Keratinocyte (primary cell): Measurements from ENCODE around the gene BEGAIN. TPM values are rescaled to one million over a fixed set of nuclear protein-coding genes. Genes with fewer than 3 reads are reported as not detected.

Source experiments
- DNase-seq: peaks from one replicate; pipeline ENCODE4 v3.0.0-alpha.2; 2011; ENCODE audit warnings: low read depth, missing footprints, low spot score
- FAIRE-seq: peaks from 2 replicates; lab custom pipeline; 2011; peaks lifted over from hg19 to GRCh38; lab: Jason Lieb, UNC
- H2AFZ ChIP-seq: 2 replicates; pipeline ENCODE4 v1.6.0; 2012; ENCODE audit warnings: low read length, control low read depth, inconsistent platforms; ENCODE audit not compliant: control insufficient read depth
- H3K27ac ChIP-seq: 2 replicates; pipeline ENCODE4 v1.5.1; 2011; ENCODE audit warnings: low read length; ENCODE audit not compliant: control insufficient read depth, insufficient read depth
- H3K27me3 ChIP-seq: 3 replicates; pipeline ENCODE4 v1.6.0; 2011; ENCODE audit warnings: low read length; ENCODE audit not compliant: control insufficient read depth, insufficient read depth; ENCODE audit errors: extremely low read depth
- H3K36me3 ChIP-seq, 2 experiments: 2 replicates in 1 of 2; 3 replicates in 1 of 2; pipeline ENCODE4 v1.5.1; 2011; ENCODE audit warnings: low read length in 2 of 2, mild to moderate bottlenecking in 1 of 2; ENCODE audit not compliant: control insufficient read depth in 2 of 2, insufficient read depth in 2 of 2; ENCODE audit errors: extremely low read depth in 1 of 2
- H3K4me1 ChIP-seq: 3 replicates; pipeline ENCODE4 v1.5.1; 2011; ENCODE audit warnings: low read length; ENCODE audit not compliant: control insufficient read depth, insufficient read depth; ENCODE audit errors: extremely low read depth
- H3K4me2 ChIP-seq: 3 replicates; pipeline ENCODE4 v1.6.0; 2011; ENCODE audit warnings: low read depth, low read length; ENCODE audit not compliant: control insufficient read depth, insufficient read depth; ENCODE audit errors: extremely low read depth
- H3K4me3 ChIP-seq, 3 experiments: fragments of 200-600 bp in 1 of 3; sonication (generic) in 1 of 3; 2 replicates in 2 of 3; 3 replicates in 1 of 3; pipeline ENCODE4 v1.5.1; 2011 to 2016; ENCODE audit warnings: low read length in 3 of 3, mild to moderate bottlenecking in 3 of 3, control low read depth in 2 of 3, inconsistent platforms in 1 of 3, low read depth in 1 of 3, mixed read lengths in 1 of 3, mixed run types in 1 of 3, moderate library complexity in 1 of 3; ENCODE audit not compliant: control insufficient read depth in 2 of 3, insufficient read depth in 2 of 3; ENCODE audit errors: extremely low read depth in 1 of 3
- H3K79me2 ChIP-seq: 2 replicates; pipeline ENCODE4 v1.6.0; 2012; ENCODE audit warnings: low read length; ENCODE audit not compliant: control insufficient read depth, insufficient read depth
- H3K9ac ChIP-seq: 3 replicates; pipeline ENCODE4 v1.6.0; 2011; ENCODE audit warnings: low read length; ENCODE audit not compliant: control insufficient read depth, insufficient read depth; ENCODE audit errors: extremely low read depth
- H3K9me1 ChIP-seq: 3 replicates; pipeline ENCODE4 v1.6.0; 2011; ENCODE audit warnings: low read length; ENCODE audit not compliant: control insufficient read depth, insufficient read depth; ENCODE audit errors: extremely low read depth
- H3K9me3 ChIP-seq: 2 replicates; pipeline ENCODE4 v1.5.1; 2012; ENCODE audit warnings: low read depth, low read length; ENCODE audit not compliant: control insufficient read depth
- H4K20me1 ChIP-seq: 3 replicates; pipeline ENCODE4 v1.6.0; 2011; ENCODE audit warnings: low read length; ENCODE audit not compliant: control insufficient read depth, insufficient read depth; ENCODE audit errors: extremely low read depth
- CTCF ChIP-seq, 3 experiments: IDR thresholded peaks in 1 of 3; conservative IDR thresholded peaks in 1 of 3; optimal IDR thresholded peaks in 1 of 3; 2 replicates in 2 of 3; 3 replicates in 1 of 3; pipeline versions ENCODE3 to v1.5.1; 2011; ENCODE audit warnings: low read length in 3 of 3, mild to moderate bottlenecking in 3 of 3, moderate library complexity in 2 of 3, control low read depth in 1 of 3, inconsistent platforms in 1 of 3; ENCODE audit not compliant: insufficient read depth in 2 of 3; ENCODE audit errors: extremely low read depth in 1 of 3
- EZH2 ChIP-seq: IDR thresholded peaks from one replicate; pipeline ENCODE4 v1.6.1; 2012; ENCODE audit warnings: inconsistent platforms, mild to moderate bottlenecking, low read length, moderate library complexity
- dilution Hi-C: fragments of 300-500 bp; cut with MboI; formaldehyde crosslinking; loops from one replicate; pipeline ENCODE4 v1.7.0; 2020; ENCODE audit warnings: low sequenced_read_pairs; ENCODE audit not compliant: extremely low pct_ligation_motif_present
- polyA plus RNA-seq, 5 experiments: library from polyadenylated mRNA; depleted of rRNA in 3 of 5; stranded (reverse) in 3 of 5; stranded (forward) in 1 of 5; unstranded in 1 of 5; fragments of >200 nt; gene quantifications; 1 replicate in 1 of 5; 2 replicates in 3 of 5; 3 replicates in 1 of 5; pipeline versions ENCODE4 v1.2.1 to v1.2.3, GENCODE V29; 2011 to 2012; ENCODE audit warnings: missing spikeins in 2 of 5, low read depth in 1 of 5, low replicate concordance in 1 of 5

The BEGAIN gene
- polyA plus RNA-seq, 1 donor (not counting 4 experiments of a cell fraction or from before 2014, with no cell fraction given): 0.25 TPM

GRCh38 chr14:100573757-100574641 lies 13.2 kb downstream of the BEGAIN start:
- Histone ChIP-seq H3K4me1 (no peaks in the 10 kb centered on the region), H2AFZ (no peak overlapping the region), H3K4me2 (no peak overlapping the region), H3K27me3 (peaks cover 28% of the 10 kb centered on the region), H3K36me3 (no peaks in the 10 kb centered on the region), H4K20me1 (no peaks in the 10 kb centered on the region), H3K4me3 (no peak overlapping the region), H3K27ac (no peak overlapping the region), H3K9me3 (no peaks in the 10 kb centered on the region), H3K9me1 (no peaks in the 10 kb centered on the region), H3K79me2 (no peaks in the 10 kb centered on the region), H3K9ac (no peak overlapping the region)
- TF ChIP-seq CTCF (optimal IDR thresholded peaks at IDR 0.05 in 1 of 3, IDR thresholded peaks at IDR 0.05 in 1 of 3, conservative IDR thresholded peaks at IDR 0.05 in 1 of 3; ENCODE audit: extremely low read depth in 1 of 3, insufficient read depth in 2 of 3, low read length in 3 of 3) (no peak), EZH2 (no peak)
- dilution Hi-C loops: no loop called here
- FAIRE-seq: no peak
- DNase-seq: no peak

GRCh38 chr14:100573002-100573756 lies 14.0 kb downstream of the BEGAIN start:
- Histone ChIP-seq H3K27me3 (peaks cover 36% of the 10 kb centered on the region), H3K9me1 (no peaks in the 10 kb centered on the region), H3K4me3 (no peak overlapping the region), H4K20me1 (no peaks in the 10 kb centered on the region), H3K79me2 (no peaks in the 10 kb centered on the region), H3K27ac (no peak overlapping the region), H2AFZ (no peak overlapping the region), H3K9me3 (no peaks in the 10 kb centered on the region), H3K4me2 (no peak overlapping the region), H3K36me3 (no peaks in the 10 kb centered on the region), H3K4me1 (no peaks in the 10 kb centered on the region), H3K9ac (no peak overlapping the region)
- FAIRE-seq (no peak), DNase-seq (no peak)
- dilution Hi-C loops: no loop called here
- TF ChIP-seq CTCF (optimal IDR thresholded peaks at IDR 0.05 in 1 of 3, IDR thresholded peaks at IDR 0.05 in 1 of 3, conservative IDR thresholded peaks at IDR 0.05 in 1 of 3; ENCODE audit: extremely low read depth in 1 of 3, insufficient read depth in 2 of 3, low read length in 3 of 3) (no peak), EZH2 (no peak)
